ENCODE measurements around the gene EXOG.

DNA sequence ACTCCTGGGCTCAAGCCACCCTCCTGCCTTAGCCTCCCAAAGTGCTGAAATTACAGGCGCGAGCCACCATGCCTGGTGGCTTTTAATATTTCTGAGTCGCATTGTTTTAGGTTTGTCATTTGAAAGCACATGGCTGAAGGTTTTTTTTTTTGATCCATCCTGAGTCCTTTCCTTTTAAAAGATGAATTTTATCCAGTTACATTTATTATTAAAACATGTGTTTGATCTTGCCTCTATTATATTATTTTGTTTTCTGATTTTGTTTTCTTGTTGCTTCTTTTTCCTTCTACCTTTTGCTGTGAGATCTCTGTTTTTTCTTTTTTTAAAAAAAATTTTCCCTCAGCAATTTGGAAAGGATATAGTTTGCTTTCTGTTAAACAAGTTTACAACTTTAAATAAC, 77.0 kb downstream of the EXOG start:
- TF ChIP-seq, protein P1, sequence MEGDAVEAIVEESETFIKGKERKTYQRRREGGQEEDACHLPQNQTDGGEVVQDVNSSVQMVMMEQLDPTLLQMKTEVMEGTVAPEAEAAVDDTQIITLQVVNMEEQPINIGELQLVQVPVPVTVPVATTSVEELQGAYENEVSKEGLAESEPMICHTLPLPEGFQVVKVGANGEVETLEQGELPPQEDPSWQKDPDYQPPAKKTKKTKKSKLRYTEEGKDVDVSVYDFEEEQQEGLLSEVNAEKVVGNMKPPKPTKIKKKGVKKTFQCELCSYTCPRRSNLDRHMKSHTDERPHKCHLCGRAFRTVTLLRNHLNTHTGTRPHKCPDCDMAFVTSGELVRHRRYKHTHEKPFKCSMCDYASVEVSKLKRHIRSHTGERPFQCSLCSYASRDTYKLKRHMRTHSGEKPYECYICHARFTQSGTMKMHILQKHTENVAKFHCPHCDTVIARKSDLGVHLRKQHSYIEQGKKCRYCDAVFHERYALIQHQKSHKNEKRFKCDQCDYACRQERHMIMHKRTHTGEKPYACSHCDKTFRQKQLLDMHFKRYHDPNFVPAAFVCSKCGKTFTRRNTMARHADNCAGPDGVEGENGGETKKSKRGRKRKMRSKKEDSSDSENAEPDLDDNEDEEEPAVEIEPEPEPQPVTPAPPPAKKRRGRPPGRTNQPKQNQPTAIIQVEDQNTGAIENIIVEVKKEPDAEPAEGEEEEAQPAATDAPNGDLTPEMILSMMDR (IDR thresholded peaks at IDR 0.05): no peak
- TF ChIP-seq POLR2A (IDR thresholded peaks at IDR 0.05): no peak

Data from prostate gland (tissue), 2 donors.